Mucosa of descending colon (tissue), 3 donors: ENCODE results near the gene FMN1. TPM values are rescaled to one million over a fixed set of nuclear protein-coding genes. Genes with fewer than 3 reads are reported as not detected.

ENCODE experiments used
- ATAC-seq: fragments of 200-7000 bp; cut with Tn5 transposase; one replicate; pipeline ENCODE4 v1.9.1; 2020; ENCODE audit warnings: mild to moderate bottlenecking, moderate library complexity
- DNase-seq, 3 donors: peaks; one replicate each; pipeline ENCODE4 v3.0.0-alpha.2; 2020
- H3K36me3 ChIP-seq: fragments of 200-600 bp; one replicate; pipeline ENCODE4 v1.8.0; 2021; ENCODE audit warnings: low read depth, mild to moderate bottlenecking
- H3K4me1 ChIP-seq: fragments of 200-600 bp; one replicate; pipeline ENCODE4 v1.8.0; 2021; ENCODE audit warnings: low read depth, mild to moderate bottlenecking
- H3K4me3 ChIP-seq: fragments of 200-600 bp; one replicate; pipeline ENCODE4 v1.8.0; 2021; ENCODE audit warnings: mild to moderate bottlenecking
- H3K9me3 ChIP-seq: fragments of 200-600 bp; one replicate; pipeline ENCODE4 v1.8.0; 2021; ENCODE audit warnings: mild to moderate bottlenecking
- CTCF ChIP-seq: fragments of 200-600 bp; IDR thresholded peaks from one replicate; pipeline ENCODE4 v1.8.0; 2022; ENCODE audit warnings: antibody characterized with exemption, mild to moderate bottlenecking
- intact Hi-C, 2 donors: fragments of 100-400 bp; cut with DNase I in 1 of 2; cut with micrococcal nuclease in 1 of 2; formaldehyde crosslinking; loops; one replicate each; pipeline versions ENCODE4 v1.11.0 to v1.11.1; 2022; cut with DNase I, micrococcal nuclease
- total RNA-seq, 3 donors: library from RNA; stranded (reverse); fragmentation: NEBNext Ultra II Directional in 2 of 3; extraction: Animal tissue kit (Norgen Biotek cat#: 25700) in 2 of 3; gene quantifications; one replicate each; pipeline versions ENCODE4 v1.2.1 to v1.2.4, GENCODE V29; 2021 to 2023
- donor health status: DM: no; HTN: no; CAD: no; lungs with moderate emphysema.
- donor health status: DM: no; HTN: no; CAD: no.
- donor health status: DM: no; HTN: yes; CAD: no.

The FMN1 gene
- total RNA-seq, 3 donors from 2014 or later, result 30.8 to 65.1 (median 43.4) TPM

- no peaks in the 10 kb centered on the region for H3K9me3 ChIP-seq
- ATAC-seq (no peak), DNase-seq (no peak)
- no peak for TF ChIP-seq CTCF
- H3K36me3 ChIP-seq, result no peaks in the 10 kb centered on the region
- H3K4me3 ChIP-seq, result no peak overlapping the region
- no peaks in the 10 kb centered on the region for H3K4me1 ChIP-seq
- intact Hi-C loops, result no loop called here
Measured at GRCh38 chr15:33197636-33198035, 3.1 kb upstream of the FMN1 start.

- Histone ChIP-seq H3K4me3 (peak overlapping the region; percentile 23), H3K9me3 (no peaks in the 10 kb centered on the region), H3K36me3 (no peaks in the 10 kb centered on the region), H3K4me1 (no peaks in the 10 kb centered on the region)
- no peak for ATAC-seq
- intact Hi-C loops, result no loop called here
- no peak for TF ChIP-seq CTCF
- DNase-seq, result no peak
Measured at GRCh38 chr15:33194237-33194636, 277 bp downstream of the FMN1 start.

GRCh38 chr15:33191591-33191990 is 2.9 kb downstream of the FMN1 start:
- intact Hi-C loops, result no loop called here

GRCh38 chr15:33190539-33190938 is 4.0 kb downstream of the FMN1 start:
- no peak for DNase-seq
- intact Hi-C loops, result no loop called here
- Histone ChIP-seq H3K4me1 (no peaks in the 10 kb centered on the region), H3K36me3 (no peaks in the 10 kb centered on the region), H3K9me3 (no peaks in the 10 kb centered on the region), H3K4me3 (no peak overlapping the region)
- ATAC-seq, result no peak
- TF ChIP-seq CTCF, result no peak

More at GRCh38 chr15:33191591-33191990, 2.9 kb downstream of the FMN1 start:
- no peak for TF ChIP-seq CTCF
- H3K36me3 ChIP-seq, result no peaks in the 10 kb centered on the region
- no peak for DNase-seq
- no peaks in the 10 kb centered on the region for H3K4me1 ChIP-seq
- H3K4me3 ChIP-seq, result no peak overlapping the region
- H3K9me3 ChIP-seq, result no peaks in the 10 kb centered on the region
- ATAC-seq, result no peak

- no peak overlapping the region for H3K4me3 ChIP-seq
- H3K9me3 ChIP-seq, result no peaks in the 10 kb centered on the region
- ATAC-seq (no peak), DNase-seq (peak in 1 of 3 donors; percentile 22)
- TF ChIP-seq CTCF, result no peak
- no peaks in the 10 kb centered on the region for H3K36me3 ChIP-seq
- H3K4me1 ChIP-seq, result no peaks in the 10 kb centered on the region
- intact Hi-C loops, result no loop called here
Measured at GRCh38 chr15:33188641-33189257, 5.8 kb downstream of the FMN1 start.

- Histone ChIP-seq H3K4me1 (no peaks in the 10 kb centered on the region), H3K9me3 (no peaks in the 10 kb centered on the region), H3K36me3 (no peaks in the 10 kb centered on the region), H3K4me3 (no peak overlapping the region)
- DNase-seq (no peak), ATAC-seq (no peak)
- no peak for TF ChIP-seq CTCF
- intact Hi-C loops, result no loop called here
Measured at GRCh38 chr15:33188159-33188558, 6.4 kb downstream of the FMN1 start.
